GM18951 (cell line): ENCODE results near the gene IFNA13.

Experiments used
- POLR2A ChIP-seq: IDR thresholded peaks from 4 replicates; pipeline ENCODE4 v1.6.1; 2011; ENCODE audit warnings: mild to moderate bottlenecking; ENCODE audit not compliant: insufficient read length, insufficient read depth; ENCODE audit errors: extremely low read depth
- in situ Hi-C: fragments of 300-500 bp; cut with MboI; formaldehyde crosslinking; loops from one replicate; pipeline ENCODE4 v1.12.0; 2022; ENCODE audit warnings: low sequenced_read_pairs, mixed read lengths, inconsistent platforms; ENCODE audit not compliant: unreplicated experiment

IFNA13 gene

DNA sequence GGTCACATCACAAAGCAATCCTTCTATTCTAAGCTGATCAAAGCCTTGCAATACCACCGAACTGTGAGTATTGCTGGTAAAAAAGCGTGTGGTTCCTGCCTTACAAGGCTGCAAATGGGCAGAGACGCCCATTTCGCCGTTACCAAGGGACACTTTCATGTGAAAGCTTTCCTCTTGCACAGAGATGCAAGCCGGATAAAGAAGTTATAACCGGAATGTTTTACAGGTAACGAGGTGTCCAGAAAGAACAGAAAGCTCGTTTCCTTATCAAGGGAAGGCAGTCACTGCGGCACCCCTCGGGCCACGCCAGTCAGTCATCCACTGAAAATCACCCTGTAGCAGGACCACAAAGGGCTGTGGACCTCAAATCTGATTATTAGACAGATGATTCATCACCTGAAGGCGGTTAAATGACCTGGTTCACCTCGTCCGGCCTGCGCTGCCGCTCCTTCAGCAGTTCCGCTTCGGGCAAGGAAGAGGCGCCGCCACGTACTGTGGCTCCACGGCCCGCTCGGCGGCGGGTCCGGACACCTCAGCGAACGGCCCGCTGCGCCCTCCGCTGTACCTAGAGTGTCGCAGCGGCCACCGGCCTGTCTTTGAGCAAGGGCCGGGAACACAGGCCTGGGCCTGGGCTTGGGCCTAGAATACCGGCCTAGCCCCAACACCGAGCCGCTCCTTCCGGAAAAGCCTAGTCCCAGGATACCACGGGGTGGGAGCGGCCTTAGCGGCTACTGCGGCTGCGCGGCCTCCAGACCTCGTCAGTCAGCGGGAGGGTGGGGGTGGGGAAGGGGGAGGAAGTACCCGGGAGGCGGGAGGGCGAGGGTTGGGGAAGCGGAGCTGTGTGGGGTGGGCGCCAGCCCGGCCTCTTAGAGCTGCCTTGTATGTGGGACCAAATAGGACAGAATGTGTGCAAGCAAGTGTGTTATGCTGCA lies 32.9 kb downstream of the IFNA13 start, which contains the start of gene KLHL9:
Gene KLHL9 (minus strand): TSS at position 704 of the 932 bp plus-strand sequence. CDS start 545 bp downstream, at position 159.
- TF ChIP-seq POLR2A, result peak; percentile 81
- in situ Hi-C loops, result loop anchor here (5.0 kb wide), 1 partner anchor 62 kb away; no protein-coding TSS in a partner anchor

DNA sequence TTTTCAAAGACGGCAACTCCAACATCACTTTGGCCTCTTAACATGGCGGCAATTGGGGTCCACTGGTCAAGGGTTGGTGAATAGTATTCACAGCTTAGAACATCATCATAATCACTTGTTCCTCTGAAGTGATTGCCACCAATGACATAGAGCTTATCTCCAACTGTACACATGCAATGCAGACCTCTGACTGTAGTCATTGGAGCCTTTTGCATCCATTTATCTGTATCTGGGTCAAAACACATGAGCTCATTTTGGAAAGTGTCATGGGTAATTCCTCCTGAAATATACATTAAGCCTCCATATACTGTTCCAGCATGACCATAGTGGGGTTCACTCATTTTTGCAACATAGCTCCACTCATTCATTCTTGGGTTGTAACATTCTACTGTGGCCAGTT lies 34.6 kb downstream of the IFNA13 start:
- TF ChIP-seq POLR2A, result no peak
- in situ Hi-C loops, result loop anchor here (5.0 kb wide), 1 partner anchor 64 kb away; no protein-coding TSS in a partner anchor

DNA sequence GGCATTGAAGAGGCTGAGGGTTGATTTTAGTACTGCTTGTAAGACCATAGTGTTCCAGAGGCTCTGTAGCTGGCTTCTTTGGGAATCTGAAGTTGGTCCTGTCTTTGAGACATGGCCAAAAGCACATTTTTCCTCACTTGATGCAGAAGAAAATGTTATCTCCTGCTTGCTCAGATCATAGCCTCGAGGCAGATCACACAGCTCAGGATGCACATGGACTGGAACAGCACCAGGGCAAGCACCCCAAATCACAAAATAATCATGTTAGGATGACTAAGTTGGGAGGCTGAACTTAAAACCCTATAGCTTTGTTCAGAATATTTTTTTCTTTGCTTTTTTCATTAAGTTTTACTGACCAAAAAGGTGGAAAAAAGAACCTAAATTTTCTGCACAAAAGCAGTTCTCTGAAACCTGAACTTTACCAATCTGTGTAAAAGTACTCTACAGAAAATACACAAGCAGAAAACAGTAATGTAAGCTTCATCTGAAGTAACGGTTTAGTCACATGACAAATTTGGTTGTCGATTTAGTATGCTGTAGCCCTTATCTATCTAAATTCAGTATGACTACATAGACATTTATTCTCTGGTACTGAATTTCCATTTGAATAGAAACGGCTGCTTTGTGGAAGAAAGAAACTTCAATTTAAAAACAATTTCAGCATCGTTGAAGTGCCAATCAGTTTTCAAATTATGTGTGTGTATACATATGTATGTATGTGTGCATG lies 36.0 kb downstream of the IFNA13 start:
- in situ Hi-C loops, result loop anchor here (5.0 kb wide), 1 partner anchor 65 kb away; no protein-coding TSS in a partner anchor
- no peak for TF ChIP-seq POLR2A

DNA sequence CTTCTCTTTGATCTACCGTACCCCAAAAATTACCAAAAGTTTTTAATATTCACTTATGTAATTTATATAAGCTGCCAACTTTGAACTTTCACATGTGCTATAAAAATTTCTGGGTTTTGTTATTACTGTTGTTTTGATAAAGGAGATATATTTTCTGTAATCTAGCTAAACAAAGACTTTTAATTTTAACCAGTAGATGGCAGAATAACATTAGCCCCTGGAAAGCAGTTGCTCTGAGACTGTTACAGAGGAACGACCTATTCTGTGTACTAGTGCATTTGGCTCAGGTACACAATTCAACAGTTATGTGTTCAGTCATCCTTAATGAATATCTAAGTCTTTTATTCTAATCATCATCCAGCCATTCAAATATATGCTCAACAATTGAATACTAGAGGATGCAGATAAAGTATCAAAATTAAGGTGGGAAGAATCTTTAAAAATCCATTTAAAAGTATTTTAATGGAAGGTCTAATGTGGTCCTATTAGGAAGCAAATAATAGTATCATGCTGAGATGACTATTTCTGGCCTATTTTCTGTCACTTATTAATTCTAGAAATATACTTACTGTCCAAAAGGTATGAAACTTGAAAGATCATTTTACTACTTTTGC lies 41.2 kb downstream of the IFNA13 start:
- in situ Hi-C loops, result loop anchor here (10.0 kb wide), 1 partner anchor 128 kb away; no protein-coding TSS in a partner anchor
- TF ChIP-seq POLR2A, result no peak

DNA sequence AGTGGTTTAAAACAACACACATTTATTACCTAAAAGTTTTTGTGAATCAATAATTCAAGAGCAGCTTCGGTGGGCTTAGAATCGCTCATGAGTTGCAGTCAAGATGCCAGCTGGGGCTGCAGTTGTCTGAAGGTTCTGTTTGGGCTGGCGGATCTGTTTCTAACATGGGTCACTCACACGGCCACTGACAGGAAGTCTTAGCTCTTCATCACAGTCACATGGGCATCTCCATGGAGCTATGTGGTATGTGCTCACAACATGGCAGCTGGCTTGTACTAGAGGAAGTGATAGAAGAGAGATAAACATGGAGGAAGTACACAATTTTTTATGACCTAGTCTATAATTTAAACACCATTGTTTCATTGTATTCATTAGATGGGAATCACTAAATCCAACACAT lies 43.8 kb downstream of the IFNA13 start:
- TF ChIP-seq POLR2A, result no peak
- in situ Hi-C loops, result loop anchor here (10.0 to 25.0 kb wide), 2 partner anchors 131 to 463 kb away; no protein-coding TSS in a partner anchor

DNA sequence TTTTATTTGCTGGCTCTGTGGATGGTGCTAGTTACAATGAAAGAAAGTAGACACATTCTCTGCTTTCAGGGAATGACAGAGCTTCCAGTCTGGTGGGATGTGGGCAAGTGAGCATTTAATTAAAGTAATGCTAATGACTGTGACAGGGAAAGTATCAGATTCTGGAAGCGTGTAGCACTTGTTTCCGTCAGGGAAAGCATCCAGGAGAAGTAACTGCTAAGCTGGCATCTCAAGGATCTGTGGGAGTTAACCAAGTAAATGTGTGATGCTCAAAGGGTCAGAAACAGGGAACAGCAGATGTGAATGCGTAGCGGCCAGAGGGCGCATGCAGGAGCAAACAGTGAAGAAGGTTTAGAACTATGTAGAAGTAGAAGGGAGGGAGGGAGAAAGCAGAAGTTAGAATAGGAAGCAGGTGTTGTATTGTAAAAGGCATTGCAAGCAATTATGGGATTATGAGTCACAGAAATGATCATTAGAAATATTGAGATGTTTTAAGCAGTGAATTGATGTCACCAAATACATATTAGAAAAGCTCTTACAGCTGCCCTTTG lies 44.9 kb downstream of the IFNA13 start:
- in situ Hi-C loops, result loop anchor here (10.0 to 25.0 kb wide), 2 partner anchors 132 to 464 kb away; no protein-coding TSS in a partner anchor

DNA sequence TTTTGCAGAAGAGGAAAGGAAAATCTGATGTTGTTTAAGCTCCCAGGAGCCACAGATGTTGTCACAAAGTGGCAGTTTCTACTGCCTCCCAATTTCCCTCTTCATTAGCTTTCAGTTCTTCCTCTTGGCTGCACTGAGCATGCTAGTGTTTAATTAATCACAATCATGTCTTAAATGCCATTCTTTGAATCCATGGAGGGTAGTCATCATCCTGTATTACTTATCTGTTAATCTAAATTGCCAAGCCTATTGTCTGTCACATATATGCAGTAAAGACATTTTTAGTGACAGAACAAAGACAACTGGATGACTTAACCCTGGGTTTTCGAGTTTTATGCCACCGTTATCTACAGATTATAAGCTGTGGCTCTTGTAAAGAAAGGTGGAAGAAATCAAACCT lies 47.4 kb downstream of the IFNA13 start:
- TF ChIP-seq POLR2A, result no peak
- in situ Hi-C loops, result loop anchor here (10.0 to 25.0 kb wide), 2 partner anchors 134 to 467 kb away; no protein-coding TSS in a partner anchor

More for the DNA sequence above, 44.9 kb downstream of the IFNA13 start:
- no peak for TF ChIP-seq POLR2A

DNA sequence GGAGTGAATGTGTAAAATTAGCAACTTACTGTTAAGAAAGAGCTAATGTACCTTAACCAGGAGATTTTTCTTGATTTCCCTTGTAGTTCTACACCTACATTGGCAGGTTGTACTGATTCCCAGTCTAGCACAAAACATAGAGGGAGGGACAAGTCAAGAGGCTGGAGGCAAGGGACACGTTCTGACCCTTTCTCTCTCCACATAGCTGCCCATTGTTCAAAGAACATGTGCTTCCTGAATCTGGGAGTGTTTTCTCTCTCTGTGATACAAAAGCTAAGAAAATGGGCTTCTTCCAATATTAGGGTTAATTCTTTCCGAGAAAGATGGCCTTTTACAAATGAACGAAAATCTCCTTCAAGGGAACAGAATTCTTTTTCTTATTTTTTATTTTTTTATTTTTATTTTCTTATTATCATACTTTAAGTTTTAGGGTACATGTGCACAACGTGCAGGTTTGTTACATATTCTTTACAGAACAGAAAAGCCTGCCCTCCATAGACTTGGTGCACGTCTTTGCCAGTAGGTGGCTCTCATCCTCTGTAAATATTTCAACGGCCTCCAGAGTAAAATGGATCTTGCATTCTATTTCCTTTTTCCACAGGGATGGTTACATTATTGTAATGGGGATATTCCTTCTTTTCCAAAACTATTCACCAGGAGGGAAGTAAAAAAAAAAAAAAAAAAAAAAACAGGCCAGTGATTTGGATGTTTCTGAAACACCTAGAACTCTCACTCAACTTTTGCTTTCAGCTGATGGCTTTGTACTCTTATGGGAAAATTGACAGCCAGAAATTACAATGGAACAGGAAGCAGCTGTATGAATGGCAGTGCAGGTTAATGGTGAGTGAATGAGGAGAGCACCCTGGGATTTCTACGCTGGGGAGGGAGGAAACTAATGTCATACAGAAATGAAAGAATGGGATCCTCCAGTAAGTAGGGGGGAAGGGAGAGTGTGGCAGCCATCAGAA lies 49.6 kb downstream of the IFNA13 start:
- in situ Hi-C loops, result loop anchor here (25.0 kb wide), 1 partner anchor 469 kb away; no protein-coding TSS in a partner anchor

More for the DNA sequence above, 49.6 kb downstream of the IFNA13 start:
- TF ChIP-seq POLR2A, result no peak
